Stimulated activated CD4-positive, alpha-beta T cell treated with anti-CD3 and anti-CD28 coated beads, TNF-alpha, amount 100 ng/mL, for 48 hours (primary cell): ENCODE measurements around the gene AP4E1.
"Not testable (repeated sequence)": the region's sequence is repeated elsewhere in the genome, so short reads cannot be mapped to it uniquely, and the experiment has no call there.

Source experiments
- DNase-seq, 3 donors: peaks; one replicate each; pipeline ENCODE4 v3.0.0-alpha.2; 2020; ENCODE audit warnings: low read depth in 3 of 3

AP4E1 gene

GRCh38 chr15:51023499-51023898 is 115.0 kb downstream of the AP4E1 start:
- no peak for DNase-seq

GRCh38 chr15:51024735-51025453 is 116.4 kb downstream of the AP4E1 start:
- DNase-seq = no peak

GRCh38 chr15:51025454-51025846 is 117.0 kb downstream of the AP4E1 start:
- DNase-seq = no peak

GRCh38 chr15:51030649-51031316 is 122.3 kb downstream of the AP4E1 start:
- no peak for DNase-seq

- DNase-seq = not testable (repeated sequence)
Observed at GRCh38 chr15:51037474-51037873, 129.0 kb downstream of the AP4E1 start.

DNA sequence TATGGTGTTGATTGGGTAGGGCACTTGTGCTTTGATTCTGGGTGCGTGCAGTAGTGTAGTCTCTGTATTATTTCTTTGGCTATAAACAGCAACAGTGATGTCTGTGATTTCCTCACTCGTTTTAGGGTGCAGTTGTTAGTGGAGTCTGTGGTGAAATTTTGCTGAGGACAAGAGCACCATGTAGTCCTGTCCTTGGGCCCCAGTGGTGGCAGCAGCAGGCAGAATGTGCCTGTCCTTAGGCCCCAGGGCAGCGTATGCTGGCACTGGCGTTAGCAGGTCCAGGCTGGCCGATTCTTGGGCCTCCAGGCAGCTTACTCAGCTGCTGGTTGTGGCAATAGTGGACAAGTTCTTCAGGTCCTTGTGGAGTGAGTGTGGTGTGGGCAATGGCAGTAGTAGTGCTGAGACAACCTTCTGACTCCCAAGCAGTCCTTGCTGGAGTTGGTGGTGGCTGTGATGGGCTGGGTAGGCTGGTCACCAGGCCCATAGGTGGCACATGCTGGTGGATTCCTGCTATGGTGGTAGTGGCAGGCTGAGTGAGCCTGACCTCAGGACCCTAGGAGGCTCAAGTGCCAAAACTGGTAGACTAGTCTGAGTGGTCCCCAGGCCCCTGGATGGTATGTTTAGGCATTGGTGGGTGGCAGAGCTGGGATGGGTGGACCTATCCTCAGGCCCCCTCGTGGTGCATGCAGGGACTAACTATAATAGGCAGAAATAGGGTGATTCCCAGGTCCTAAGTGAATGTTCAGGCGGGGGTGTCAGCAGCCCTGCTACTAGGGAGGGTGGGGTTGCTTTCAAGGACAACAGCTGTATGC is 129.9 kb downstream of the AP4E1 start:
- no peak for DNase-seq

DNA sequence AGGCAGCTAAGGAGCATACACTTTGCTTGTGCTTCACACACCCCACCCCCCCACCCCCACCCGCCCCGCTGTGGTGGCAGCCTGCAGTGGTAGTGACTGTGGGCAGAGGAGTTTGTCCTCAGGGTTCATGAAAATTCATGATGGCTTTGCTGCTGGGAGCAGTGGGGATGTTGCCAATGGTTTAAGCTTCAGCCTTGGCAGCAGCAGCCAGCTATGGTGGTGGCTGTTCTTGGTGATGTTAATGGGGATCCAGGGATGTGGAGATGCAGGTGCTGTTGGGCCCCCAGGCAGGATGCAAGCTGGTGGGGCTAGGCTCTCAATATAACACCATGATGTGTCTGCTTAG is 130.5 kb downstream of the AP4E1 start:
- no peak for DNase-seq

GRCh38 chr15:51044037-51044727 is 135.7 kb downstream of the AP4E1 start:
- no peak for DNase-seq

DNA sequence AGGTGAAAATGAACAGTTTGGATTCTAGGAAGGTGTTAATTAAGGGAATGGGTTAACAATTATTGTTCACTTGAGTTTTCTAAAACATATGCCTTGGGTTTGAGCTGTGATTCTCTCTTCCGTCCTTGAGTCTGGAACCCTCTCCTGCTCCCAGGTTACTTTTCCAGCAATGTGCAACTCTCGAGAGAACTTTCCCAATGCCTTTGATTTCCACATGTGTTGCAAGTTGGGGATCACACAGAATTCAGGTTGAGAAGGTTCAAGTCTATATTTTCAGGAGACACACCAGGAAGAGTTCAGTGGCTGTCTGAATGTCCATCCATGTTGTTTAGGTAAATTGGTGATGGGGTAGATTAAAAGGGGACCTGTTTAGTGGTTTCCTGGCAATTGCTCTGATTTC is 137.5 kb downstream of the AP4E1 start:
- no peak for DNase-seq

DNA sequence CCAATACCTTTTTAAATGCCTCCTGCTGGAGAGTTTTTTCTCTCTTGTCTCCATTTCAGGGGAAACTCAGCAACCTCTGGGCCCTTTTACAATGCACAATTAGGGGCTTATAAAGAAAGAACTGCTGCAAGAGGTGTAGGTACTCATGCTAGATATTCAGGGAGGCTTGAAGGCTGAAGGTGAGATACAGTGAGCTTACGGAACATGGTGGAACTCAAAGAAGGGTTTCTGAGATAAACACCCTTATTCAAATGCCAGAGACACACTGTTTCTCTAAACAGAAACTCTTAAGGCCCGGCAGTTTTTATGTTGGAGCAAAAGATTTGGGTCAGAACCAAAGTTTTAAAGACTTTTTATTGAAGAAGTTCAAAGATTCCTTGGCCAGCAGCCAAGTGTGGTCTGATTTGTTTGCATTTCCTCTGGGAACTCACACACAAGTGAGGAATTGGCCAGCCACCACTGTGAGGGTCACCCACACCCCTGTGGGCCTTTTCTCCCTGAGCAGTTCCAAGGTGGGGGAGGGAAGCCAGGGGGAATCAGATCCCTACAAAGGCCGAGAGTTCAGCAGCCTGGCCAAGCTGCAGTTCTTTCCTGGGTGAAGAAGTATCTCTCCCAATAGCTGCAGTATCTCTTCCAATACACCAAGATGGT is 138.4 kb downstream of the AP4E1 start:
- DNase-seq = no peak

GRCh38 chr15:51048308-51048707 is 139.8 kb downstream of the AP4E1 start:
- DNase-seq = no peak

- no peak for DNase-seq
Observed at GRCh38 chr15:51049081-51049480, 140.6 kb downstream of the AP4E1 start.

DNA sequence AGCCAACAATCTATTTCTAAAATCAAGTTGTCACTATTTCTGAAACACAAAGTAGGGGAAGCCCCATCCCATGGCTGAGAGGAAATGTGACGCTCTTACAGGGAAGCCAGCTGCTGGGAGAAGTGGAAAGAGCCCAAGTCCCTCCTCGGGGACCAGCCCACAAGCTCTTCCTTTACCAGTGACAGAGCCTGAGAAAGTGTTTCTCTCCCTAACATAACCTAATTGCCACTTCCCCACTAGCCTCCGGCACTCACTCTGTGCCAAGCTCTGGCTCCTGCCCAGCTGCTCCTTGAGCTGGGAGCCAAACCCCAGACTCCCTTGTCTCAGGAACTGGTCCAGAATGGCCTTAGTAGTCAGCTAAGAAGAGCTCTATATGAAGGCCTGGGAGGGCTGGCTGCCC is 143.3 kb downstream of the AP4E1 start:
- no peak for DNase-seq

DNA sequence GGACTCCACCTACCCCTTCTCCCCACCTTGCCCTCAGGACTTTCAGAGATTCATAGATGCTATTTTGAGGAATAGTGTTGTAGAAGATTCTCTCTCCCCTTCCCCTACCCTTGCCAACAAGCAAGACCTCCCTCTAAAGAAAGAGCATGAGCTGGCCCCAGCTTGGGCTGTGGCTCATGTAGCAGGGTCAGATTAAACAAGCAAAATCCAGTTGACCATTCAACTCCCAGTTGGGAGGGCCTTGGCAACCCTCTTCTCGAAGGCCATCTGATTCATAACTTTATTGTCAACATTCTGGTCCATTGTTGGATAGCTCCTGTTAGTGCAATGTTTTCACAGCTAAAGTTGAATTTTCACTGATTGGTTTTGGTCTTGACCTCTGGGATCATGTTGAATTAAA is 145.1 kb downstream of the AP4E1 start:
- no peak for DNase-seq

GRCh38 chr15:51054535-51054934 is 146.1 kb downstream of the AP4E1 start:
- no peak for DNase-seq
